ENCODE data around the gene CYP2A6.

The CYP2A6 gene

DNA sequence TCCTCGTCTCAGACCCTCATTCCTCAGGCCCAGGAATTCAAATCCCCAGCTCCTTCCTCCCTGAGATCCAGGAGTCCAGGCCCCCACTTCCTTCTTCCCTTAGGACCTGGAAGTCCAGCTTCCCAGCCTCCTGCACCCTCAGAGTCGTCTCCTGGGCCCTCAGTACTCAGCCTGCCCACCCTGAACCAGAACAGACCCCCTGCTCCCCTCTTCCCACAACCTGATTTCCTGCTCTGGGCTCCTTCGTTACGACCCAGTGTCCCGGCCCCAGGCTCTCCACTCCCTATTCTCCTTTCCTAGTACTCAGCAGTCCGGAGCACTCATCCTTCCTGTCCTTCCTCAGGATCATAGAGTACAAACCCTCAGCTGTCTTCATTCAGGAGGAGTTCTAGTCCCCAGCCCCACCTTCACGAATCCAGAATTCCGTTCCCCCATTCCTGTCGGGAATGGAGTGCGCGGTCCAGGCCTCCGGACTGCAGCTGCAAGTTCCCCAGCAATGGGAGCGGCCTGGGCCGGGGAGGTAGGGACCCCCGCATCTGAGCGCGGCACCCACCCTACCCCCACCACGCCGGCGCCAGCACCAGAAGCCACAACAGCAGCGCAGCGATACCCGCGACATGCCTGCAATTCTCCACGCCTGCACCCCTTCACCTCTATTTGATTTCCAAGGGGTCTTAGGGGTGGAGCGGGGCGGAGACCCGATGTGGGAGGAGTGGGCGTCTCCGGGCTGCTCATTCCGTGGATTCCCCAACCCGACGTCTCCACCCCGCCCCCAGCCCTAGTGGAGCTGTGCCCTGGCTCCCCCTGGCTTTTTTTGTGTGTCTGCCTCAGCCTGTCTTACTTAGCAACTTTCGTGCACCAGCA, 38.5 kb downstream of the CYP2A6 start:
- TF ChIP-seq, protein P1, sequence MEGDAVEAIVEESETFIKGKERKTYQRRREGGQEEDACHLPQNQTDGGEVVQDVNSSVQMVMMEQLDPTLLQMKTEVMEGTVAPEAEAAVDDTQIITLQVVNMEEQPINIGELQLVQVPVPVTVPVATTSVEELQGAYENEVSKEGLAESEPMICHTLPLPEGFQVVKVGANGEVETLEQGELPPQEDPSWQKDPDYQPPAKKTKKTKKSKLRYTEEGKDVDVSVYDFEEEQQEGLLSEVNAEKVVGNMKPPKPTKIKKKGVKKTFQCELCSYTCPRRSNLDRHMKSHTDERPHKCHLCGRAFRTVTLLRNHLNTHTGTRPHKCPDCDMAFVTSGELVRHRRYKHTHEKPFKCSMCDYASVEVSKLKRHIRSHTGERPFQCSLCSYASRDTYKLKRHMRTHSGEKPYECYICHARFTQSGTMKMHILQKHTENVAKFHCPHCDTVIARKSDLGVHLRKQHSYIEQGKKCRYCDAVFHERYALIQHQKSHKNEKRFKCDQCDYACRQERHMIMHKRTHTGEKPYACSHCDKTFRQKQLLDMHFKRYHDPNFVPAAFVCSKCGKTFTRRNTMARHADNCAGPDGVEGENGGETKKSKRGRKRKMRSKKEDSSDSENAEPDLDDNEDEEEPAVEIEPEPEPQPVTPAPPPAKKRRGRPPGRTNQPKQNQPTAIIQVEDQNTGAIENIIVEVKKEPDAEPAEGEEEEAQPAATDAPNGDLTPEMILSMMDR (conservative IDR thresholded peaks at IDR 0.05; ENCODE audit: low read length), result no peak
- peak overlapping the region; percentile 33 for H3K4me3 ChIP-seq (ENCODE audit: low read length)
- no peak for DNase-seq (ENCODE audit: low read depth)

- TF ChIP-seq, protein P1 (conservative IDR thresholded peaks at IDR 0.05; ENCODE audit: low read length), result 0 out of 2 replicates have a peak, but pooled peaks have one; percentile 13
- DNase-seq (ENCODE audit: low read depth), result peak; percentile 82
- H3K4me3 ChIP-seq (ENCODE audit: low read length), result peak overlapping the region; percentile 56
These were observed 39.4 kb downstream of the CYP2A6 start for GRCh38 chr19:40810649-40811408.

DNA sequence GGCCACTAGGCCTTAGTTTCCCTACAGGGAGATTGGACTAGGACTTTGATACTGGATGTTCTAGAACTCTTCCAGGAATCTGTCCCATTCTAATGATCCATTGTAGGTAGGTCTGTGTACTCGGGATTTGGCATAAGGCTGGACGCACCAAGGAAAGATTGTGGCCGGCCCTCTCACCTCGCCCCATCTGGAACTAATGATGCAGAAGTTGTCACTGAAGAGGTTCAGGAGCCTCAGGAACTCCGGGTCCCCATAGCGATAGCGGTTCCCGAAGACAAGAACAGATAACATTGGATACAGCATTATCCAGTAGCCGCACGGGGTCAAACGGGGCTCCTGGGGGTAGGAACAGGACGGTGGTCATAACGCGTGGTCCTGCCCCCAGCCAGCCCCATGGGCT, 40.1 kb downstream of the CYP2A6 start:
- TF ChIP-seq, protein P1 (conservative IDR thresholded peaks at IDR 0.05; ENCODE audit: low read length), result no peak
- H3K4me3 ChIP-seq (ENCODE audit: low read length), result peak overlapping the region; percentile 1
- no peak for DNase-seq (ENCODE audit: low read depth)

GRCh38 chr19:40809358-40810086, 40.7 kb downstream of the CYP2A6 start:
- H3K4me3 ChIP-seq (ENCODE audit: low read length), result no peak overlapping the region; the same call in 1 of the 2 replicates
- no peak for DNase-seq (ENCODE audit: low read depth)
- TF ChIP-seq, protein P1 (conservative IDR thresholded peaks at IDR 0.05; ENCODE audit: low read length), result no peak

- DNase-seq (ENCODE audit: low read depth), result no peak
- H3K4me3 ChIP-seq (ENCODE audit: low read length), result no peak overlapping the region
- TF ChIP-seq, protein P1 (conservative IDR thresholded peaks at IDR 0.05; ENCODE audit: low read length), result no peak
These were observed 41.8 kb downstream of the CYP2A6 start for GRCh38 chr19:40808497-40808896.

GRCh38 chr19:40808021-40808325, 42.3 kb downstream of the CYP2A6 start:
- DNase-seq (ENCODE audit: low read depth), result no peak
- no peak overlapping the region for H3K4me3 ChIP-seq (ENCODE audit: low read length)
- TF ChIP-seq, protein P1 (conservative IDR thresholded peaks at IDR 0.05; ENCODE audit: low read length), result no peak

Measured in AG10803 (cell line).